Fibroblast of pulmonary artery (primary cell): Measurements from ENCODE around the gene ENAH.

Experiments
- DNase-seq: peaks from one replicate; pipeline ENCODE4 v3.0.0-alpha.2; 2010; ENCODE audit warnings: low read depth
- H3K4me3 ChIP-seq: replicated peaks from 2 replicates; pipeline ENCODE4 v1.5.1; 2011; ENCODE audit warnings: low read depth, mild to moderate bottlenecking, control low read depth, low read length, moderate library complexity
- CTCF ChIP-seq: IDR thresholded peaks from 2 replicates; pipeline ENCODE4 v1.5.1; 2011; ENCODE audit warnings: mild to moderate bottlenecking, control low read depth, low read length, inconsistent platforms; ENCODE audit errors: missing control alignments

ENAH gene

DNA sequence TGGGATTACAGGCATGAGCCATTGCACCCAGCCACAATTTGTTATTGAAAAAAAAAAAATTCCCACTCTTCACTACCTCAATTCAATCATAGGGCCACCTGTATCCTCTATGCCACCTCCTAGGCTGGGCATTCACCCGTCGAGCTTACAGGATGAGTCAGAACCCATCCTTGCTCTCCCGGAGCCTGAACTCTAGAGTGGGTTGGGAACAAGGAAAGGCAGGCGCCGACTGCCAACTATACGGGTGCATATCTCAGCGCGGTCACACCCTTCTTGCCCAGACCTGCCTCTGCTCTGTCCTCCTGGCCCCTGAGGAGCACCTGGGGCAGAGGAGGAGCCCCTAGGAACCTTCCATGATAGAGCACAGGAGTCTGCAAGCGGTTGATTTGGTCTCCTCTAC is 203.7 kb downstream of the ENAH start:
- no peak for DNase-seq
- H3K4me3 ChIP-seq, result no peak overlapping the region
- TF ChIP-seq CTCF, result no peak

GRCh38 chr1:225448146-225448805 is 204.6 kb downstream of the ENAH start:
- DNase-seq, result no peak
- TF ChIP-seq CTCF, result no peak

GRCh38 chr1:225447650-225448089 is 205.3 kb downstream of the ENAH start:
- TF ChIP-seq CTCF, result no peak
- DNase-seq, result peak; percentile 58
- H3K4me3 ChIP-seq, result no peak overlapping the region

More at GRCh38 chr1:225448146-225448805, 204.6 kb downstream of the ENAH start:
- no peak overlapping the region for H3K4me3 ChIP-seq

DNA sequence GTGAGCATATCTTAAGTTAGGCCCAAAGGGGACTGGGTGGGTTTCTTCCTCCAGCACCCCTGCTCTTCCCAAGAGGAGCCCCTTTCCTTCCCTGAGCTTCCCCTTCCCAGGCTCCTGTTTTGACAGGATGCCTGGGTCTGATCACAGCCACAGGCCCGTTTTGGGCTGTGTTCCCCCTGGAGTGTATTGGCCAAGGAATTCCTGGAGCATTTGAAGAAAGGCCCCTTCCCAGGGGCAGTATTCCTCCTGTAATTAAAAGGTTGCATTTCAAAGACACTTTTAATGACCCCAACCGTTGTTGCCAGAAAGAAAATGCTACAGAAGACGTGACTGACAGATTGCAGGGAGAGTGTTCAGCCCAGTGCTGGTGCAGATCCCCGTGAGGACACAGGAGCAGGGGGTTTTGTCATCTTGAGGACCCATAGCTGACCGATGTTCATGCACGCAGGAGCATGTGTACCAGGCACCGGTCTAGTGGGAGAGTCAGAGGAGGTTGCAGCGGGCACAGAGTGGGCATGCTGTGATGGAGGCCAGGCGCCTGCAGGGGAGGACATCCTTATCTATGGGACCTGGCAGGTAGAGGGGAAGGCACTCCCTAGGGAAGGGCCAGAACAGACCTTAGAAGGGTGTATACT is 205.8 kb downstream of the ENAH start:
- no peak for TF ChIP-seq CTCF
- no peak overlapping the region for H3K4me3 ChIP-seq
- DNase-seq, result no peak

GRCh38 chr1:225446595-225446960 is 206.3 kb downstream of the ENAH start:
- H3K4me3 ChIP-seq, result no peak overlapping the region
- no peak for DNase-seq
- no peak for TF ChIP-seq CTCF

DNA sequence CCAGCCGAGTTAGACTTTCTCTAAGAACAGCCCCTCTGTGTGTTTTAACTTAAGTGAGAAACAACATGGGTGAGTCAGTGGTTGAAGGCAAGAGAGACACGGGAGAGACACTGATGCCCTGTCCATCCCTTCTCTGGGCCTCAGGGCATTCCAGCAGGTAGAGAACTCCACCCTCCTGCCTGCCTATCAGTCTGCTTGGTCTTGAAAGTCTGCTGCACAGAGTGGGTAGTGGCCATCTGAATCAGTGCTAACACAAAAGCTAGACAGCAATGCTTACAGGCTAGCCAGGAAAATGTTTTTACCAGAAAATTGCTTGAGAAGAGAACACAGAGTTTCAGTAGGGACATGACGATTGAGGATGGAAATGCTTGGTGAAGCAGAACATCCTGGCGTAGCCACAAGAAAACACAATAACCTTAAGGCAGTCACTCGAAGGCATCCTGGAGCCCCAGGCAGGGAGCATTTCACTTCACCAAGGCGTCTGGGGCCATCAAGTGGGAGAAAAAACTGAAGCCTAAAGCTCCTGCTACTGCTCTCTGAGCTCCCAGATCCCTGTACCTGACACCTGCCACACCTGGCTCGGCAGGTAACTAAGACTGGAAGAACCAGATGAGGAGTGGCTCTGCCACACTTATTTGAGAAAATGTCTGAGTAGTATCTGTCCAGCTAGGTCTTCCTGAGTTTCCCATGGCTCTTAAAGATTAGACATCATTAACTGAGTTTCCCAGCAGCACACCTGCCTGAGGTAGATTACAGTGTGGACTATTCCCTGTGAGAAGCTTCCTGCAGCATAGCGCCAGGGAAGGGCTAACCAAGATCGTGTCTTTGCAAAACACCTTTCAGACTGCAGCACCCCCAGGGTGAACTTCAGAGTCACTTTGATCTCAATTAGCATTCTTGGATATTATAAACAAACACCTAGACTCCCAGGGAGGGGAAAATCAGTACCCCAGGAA is 207.0 kb downstream of the ENAH start:
- DNase-seq, result no peak
- no peak overlapping the region for H3K4me3 ChIP-seq
- TF ChIP-seq CTCF, result no peak
